Anterior cingulate cortex (tissue), 58 donors: ENCODE data around the gene TCTN1.
"Not testable (repeated sequence)": the region's sequence is repeated elsewhere in the genome, so short reads cannot be mapped to it uniquely, and the experiment has no call there.

Experiments
- DNase-seq, 58 donors: peaks; one replicate each; lab custom pipeline; 2025; lab: John Stamatoyannopoulos, UW

Gene TCTN1

GRCh38 chr12:110613771-110614684 is at the start of gene TCTN1:
Gene TCTN1, plus strand, starts transcription at chr12:110614129. Its CDS starts 54 bp downstream, at chr12:110614183.
- peak; percentile 63 to 98 (median 95) for DNase-seq

DNA sequence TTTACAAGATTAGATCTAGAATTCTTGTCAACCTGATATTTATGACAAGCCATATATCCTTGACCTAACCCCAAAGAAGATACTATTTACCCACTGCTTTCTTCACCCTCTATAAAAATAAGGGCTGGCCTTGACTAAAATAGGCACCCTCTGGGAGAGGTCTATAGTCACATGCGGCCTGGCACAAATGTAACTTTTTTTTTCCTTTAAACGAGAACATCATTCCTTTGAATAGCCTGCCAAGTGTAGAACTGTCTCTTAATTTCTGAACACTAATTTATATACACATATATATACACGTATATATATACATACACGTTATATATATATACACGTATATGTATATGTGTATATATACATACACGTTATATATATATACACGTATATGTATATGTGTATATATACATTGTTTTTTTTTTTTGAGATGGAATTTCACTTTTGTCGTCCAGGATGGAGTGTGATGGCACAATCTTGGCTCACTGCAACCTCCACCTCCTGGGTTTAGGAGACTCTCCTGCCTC is 49.4 kb upstream of the TCTN1 start:
- DNase-seq, result no peak

- peak in 8 of 58 donors; percentile 8 to 44 (median 22) for DNase-seq
These were observed 47.7 kb upstream of the TCTN1 start for GRCh38 chr12:110565894-110566871.

DNA sequence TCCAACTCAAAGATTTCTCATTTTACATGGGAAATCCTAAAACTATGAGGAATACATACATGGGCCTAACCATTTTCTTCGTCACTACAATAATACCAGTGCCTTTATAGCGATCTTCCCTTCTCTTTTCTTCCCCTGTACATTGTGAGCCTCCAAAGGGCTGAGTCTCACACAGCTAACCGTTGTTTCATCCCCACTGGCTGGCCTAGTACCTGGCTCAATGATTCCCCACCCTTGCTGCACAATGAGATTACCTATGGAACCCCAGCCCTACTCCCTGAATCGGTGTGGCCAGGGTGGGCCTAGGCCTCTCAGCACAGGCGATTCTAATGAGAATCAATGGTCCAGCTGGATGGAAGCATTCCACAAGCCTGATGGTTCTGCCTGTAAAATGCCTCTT is 46.9 kb upstream of the TCTN1 start:
- DNase-seq, result no peak

DNA sequence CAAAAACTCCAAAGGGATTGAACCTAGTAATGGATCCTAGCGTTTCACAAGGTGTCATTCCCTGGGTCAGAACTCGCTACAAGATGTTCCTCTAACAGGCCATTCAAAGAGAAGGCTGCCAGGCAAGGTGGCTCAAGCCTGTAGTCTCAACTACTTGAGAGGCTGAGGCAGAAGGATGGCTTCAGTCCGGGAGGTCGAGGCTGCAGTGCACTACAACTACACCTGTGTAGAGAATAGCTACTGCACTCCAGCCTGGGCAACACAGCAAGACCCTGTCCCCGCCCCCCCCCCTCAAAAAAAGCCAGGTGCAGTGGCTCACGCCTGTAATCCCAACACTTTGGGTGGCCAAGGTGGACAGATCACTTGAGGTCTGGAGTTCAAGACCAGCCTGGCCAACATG is 45.2 kb upstream of the TCTN1 start:
- no peak for DNase-seq

DNA sequence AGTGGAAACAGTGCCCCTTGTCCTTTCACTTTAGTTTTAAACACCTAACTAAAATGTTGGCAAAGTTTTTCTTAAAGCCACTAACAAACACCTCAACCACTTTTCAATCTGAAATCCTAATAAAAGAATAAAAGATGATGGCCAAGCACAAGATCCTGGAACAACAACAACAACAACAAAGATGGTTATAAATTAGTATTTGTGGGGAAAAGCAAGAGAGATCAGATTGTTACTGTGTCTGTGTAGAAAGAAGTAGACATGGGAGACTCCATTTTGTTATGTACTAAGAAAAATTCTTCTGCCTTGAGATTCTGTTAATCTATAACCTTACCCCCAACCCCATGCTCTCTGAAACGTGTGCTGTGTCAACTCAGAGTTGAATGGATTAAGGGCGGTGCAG is 44.1 kb upstream of the TCTN1 start:
- DNase-seq, result not testable (repeated sequence)

DNA sequence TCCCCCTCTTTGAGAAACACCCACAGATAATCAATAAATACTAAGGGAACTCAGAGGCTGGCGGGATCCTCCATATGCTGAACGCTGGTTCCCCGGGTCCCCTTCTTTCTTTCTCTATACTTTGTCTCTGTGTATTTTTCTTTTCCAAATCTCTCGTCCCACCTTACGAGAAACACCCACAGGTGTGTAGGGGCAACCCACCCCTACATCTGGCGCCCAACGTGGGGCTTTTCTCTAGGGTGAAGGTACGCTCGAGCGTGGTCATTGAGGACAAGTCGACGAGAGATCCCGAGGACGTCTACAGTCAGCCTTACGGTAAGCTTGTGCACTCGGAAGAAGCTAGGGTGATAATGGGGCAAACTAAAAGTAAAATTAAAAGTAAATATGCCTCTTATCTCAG is 43.1 kb upstream of the TCTN1 start:
- DNase-seq, result not testable (repeated sequence)

DNA sequence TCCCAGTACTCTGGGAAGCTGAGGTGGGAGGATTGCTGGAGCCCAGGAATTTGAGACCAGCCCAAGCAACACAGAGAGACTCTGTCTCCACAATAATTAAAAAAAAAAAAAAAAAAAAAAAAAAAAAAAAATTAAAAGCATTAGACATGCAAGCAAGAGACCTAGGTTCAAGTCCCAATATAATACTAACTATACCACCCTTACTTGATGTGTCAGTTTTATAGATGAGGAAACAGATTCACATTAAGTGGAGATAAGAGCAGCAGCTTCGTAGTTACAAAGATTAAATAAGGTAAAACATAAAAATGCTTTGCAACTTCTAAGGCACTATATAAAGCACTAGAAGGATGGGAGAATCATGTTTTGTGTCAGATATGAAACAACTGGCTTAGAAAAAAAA is 39.9 kb upstream of the TCTN1 start:
- DNase-seq, result no peak

GRCh38 chr12:110574717-110575230 is 39.2 kb upstream of the TCTN1 start:
- DNase-seq, result not testable (repeated sequence)

DNA sequence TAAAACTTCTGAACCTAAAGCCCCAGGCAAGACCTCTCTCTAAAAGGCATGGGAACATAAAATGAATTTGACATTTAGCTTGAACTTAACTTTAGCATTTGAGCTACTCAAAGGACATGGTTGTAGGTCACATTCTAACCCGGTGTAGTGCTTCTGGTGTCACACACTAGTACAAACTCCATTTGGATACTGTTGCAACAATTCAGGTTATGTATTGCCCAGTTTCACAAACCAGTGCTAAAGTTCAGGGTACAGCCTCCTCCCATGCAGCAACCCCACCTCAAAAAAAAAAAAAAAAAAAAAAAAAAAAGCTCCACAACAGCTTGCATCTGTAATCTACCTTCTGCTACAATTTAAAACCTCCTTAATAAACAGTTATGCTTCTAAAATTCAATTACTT is 38.6 kb upstream of the TCTN1 start:
- no peak for DNase-seq

DNA sequence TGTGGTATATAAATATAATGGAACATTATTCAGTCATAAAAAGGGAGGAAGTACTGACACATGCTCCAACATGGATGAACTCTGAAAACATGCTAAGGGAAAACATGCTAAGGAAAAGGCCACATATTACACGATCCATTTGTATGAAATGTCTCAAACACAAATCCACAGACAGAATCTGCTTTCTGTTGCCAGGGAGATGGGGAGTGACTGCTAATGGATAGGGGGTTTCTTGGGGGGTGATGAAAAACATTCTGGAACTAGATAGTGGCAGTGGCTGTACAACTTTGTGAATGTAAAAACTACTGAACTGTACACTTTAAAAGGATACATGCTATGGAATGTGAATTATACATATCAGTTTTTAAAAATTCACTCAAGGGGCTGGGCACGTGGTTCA is 37.4 kb upstream of the TCTN1 start:
- DNase-seq, result no peak

DNA sequence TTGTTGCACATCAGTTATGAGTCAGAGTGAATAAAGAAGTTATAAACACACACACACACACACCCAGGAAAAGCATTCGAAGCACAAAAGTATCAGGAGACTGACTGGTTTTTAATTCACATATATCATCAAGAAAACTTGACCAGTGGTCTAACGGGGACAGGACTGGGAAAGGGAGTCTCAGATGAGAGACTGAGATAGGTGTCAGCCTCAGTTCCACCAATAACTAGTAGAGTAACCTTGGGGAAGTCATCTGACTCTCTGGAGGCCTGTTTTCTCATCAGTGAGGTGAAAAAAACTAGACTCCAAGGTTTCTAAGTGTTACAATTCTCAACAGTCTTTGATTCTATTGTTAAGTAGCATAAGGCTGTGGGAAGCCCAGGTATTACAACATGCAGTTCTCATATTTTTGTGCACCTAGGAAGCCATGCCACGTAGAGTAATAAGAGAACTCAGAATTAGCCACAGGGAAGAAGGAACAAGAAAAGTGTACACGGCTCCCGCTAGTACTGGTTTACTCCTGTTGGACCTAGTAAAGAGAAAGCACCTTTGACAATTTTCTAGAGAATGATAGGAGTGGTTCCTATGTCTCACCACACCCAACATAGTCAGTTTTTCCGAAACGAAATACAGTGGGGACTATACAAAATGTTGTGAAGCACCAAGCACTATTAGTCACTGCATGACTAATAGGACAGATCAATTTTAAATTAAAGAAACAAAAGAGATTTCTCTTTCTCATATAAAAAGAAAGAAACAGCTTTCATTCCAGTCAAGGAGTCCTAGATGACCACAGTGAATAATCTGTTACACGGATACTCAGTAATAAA is 35.9 kb upstream of the TCTN1 start:
- no peak for DNase-seq

DNA sequence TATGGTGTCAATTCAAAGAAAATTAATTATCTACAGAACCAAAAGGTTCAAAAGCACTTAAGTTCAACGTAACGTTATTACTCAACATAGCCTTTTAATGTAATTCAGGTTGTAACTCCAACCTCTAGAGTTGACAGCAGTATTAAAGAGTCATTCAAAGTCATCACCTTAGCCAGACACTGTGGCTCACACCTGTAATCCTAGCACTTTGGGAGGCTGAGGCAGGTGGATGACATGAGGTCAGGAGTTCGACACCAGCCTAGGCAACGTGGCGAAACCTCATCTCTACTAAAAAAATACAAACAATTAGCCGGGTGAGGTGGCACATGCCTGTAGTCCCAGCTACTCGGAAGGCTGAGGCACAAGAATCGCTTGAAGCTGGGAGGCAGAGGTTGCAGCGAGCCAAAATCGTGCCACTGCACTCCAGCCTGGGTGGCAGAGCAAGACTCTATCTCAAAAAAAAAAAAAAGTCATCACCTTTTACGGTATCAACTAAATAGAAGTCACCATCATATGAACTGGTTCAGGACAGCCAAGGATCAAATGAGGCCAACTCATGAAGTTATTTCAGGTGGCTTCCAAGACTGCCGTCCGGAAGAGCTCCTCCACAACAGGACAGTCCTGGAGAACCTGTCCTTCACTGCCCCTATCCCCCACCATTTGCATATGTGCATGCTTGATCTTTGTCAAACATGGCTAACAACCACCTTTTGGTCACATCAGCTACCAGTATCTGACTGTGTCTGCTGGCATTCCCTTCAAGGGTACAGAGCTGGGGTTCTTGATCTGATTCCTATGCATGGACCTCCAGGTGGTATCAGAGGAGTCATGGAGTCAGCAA is 35.0 kb upstream of the TCTN1 start:
- no peak for DNase-seq

- DNase-seq, result no peak
These were observed 34.2 kb upstream of the TCTN1 start for GRCh38 chr12:110579535-110580253.

- DNase-seq, result peak in 2 of 58 donors; percentile 18 to 45
These were observed 32.0 kb upstream of the TCTN1 start for GRCh38 chr12:110581931-110582275.

DNA sequence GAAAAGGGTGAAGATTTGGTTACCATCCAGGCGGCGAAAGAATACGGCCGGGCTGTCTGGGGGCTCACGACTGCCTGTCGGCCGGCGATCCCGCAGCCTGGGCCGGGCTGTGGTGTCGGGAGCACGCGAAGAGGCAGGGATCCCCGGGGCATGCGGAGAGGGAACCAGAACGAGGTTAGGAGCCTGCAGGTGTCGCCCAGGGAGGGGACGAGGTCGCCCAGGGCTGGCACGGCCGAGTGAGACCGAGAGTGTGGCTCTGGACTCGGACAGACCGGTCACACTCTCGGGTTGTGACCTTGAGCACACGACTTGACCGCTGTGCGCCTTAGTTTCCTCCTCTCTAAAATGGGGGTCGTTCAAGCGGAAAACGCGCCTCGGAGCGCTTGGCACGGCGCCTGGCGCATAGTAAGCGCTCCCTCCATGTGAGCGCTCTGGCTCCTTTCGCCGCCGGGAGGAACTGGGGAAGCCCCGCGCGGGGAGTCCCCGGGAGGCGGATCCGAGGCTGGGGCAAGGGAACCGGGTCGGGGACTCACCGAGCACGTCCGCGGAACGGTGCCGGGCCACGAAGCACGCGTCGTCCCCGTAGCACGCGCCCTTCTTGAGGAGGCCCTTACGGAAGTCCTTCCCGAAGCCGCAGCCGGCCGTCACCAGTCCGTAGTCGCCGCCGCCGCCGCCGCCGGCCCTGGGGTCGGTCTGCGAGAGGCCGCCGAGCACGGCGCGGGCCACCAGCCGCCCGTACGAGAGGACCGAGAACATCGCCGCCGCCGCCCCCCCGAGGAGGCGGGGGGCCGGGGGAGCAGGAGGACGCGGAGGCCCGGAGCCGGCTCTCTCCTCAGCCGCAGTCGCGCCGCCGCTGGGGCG is 31.4 kb upstream of the TCTN1 start:
- peak in 51 of 58 donors; percentile 28 to 84 (median 62) for DNase-seq
